MM.1S (cell line): Measurements from ENCODE around the gene PAPPA.

ENCODE experiments used
- DNase-seq: peaks from one replicate; pipeline ENCODE4 v3.0.0-alpha.2; 2015
- H2AFZ ChIP-seq: fragments of 300-600 bp; sonication (generic); 2 replicates; pipeline ENCODE4 v1.6.0; 2016; ENCODE audit warnings: antibody characterized with exemption, low read length
- H3F3A ChIP-seq: fragments of 300-600 bp; sonication (generic); 2 replicates; pipeline ENCODE4 v1.6.1; 2016; ENCODE audit warnings: mild to moderate bottlenecking, antibody characterized with exemption, low read length, moderate library complexity, mixed read lengths; ENCODE audit not compliant: insufficient read depth
- H3K27ac ChIP-seq: fragments of 300-600 bp; sonication (generic); 2 replicates; pipeline ENCODE4 v1.5.1; 2016; ENCODE audit warnings: mild to moderate bottlenecking, low read length
- H3K27me3 ChIP-seq: fragments of 300-600 bp; sonication (generic); replicated peaks from 2 replicates; pipeline ENCODE4 v1.6.0; 2016; ENCODE audit warnings: low read length; ENCODE audit not compliant: insufficient read depth
- H3K36me3 ChIP-seq: fragments of 300-600 bp; sonication (generic); replicated peaks from 2 replicates; pipeline ENCODE4 v1.6.1; 2016; ENCODE audit warnings: mild to moderate bottlenecking, low read length, mixed read lengths; ENCODE audit not compliant: insufficient read depth
- H3K4me1 ChIP-seq: fragments of 300-600 bp; sonication (generic); 2 replicates; pipeline ENCODE4 v1.6.1; 2016; ENCODE audit warnings: low read length, mixed read lengths
- H3K4me2 ChIP-seq: fragments of 300-600 bp; sonication (generic); 2 replicates; pipeline ENCODE4 v1.6.0; 2016; ENCODE audit warnings: low read depth, low read length
- H3K4me3 ChIP-seq: fragments of 300-600 bp; sonication (generic); 2 replicates; pipeline ENCODE4 v1.5.1; 2016; ENCODE audit warnings: low read length, mixed read lengths
- H3K79me2 ChIP-seq: fragments of 300-600 bp; sonication (generic); 2 replicates; pipeline ENCODE4 v1.6.1; 2016; ENCODE audit warnings: mixed run types, low read length, mixed read lengths
- H3K9ac ChIP-seq: fragments of 300-600 bp; sonication (generic); 2 replicates; pipeline ENCODE4 v1.6.1; 2016; ENCODE audit warnings: low read length, mixed read lengths
- H3K9me2 ChIP-seq: fragments of 300-600 bp; sonication (generic); replicated peaks from 2 replicates; pipeline ENCODE4 v1.6.1; 2016; ENCODE audit warnings: mild to moderate bottlenecking, low read length, mixed read lengths; ENCODE audit not compliant: insufficient read depth
- H3K9me3 ChIP-seq: fragments of 300-600 bp; sonication (generic); replicated peaks from 2 replicates; pipeline ENCODE4 v1.6.1; 2016; ENCODE audit warnings: mild to moderate bottlenecking, low read length, mixed read lengths; ENCODE audit not compliant: insufficient read depth
- H4K20me1 ChIP-seq: fragments of 300-600 bp; sonication (generic); 2 replicates; pipeline ENCODE4 v1.6.1; 2016; ENCODE audit warnings: mild to moderate bottlenecking, low read length, moderate library complexity, mixed read lengths; ENCODE audit not compliant: insufficient read depth
- CTCF ChIP-seq: fragments of 300-600 bp; sonication (generic); IDR thresholded peaks from 2 replicates; pipeline ENCODE4 v1.5.1; 2016; ENCODE audit warnings: antibody characterized with exemption, low read length, mixed read lengths
- EZH2 ChIP-seq: fragments of 300-600 bp; sonication (generic); optimal IDR thresholded peaks from 2 replicates; pipeline ENCODE3; 2017; ENCODE audit warnings: low read depth, mild to moderate bottlenecking, antibody characterized with exemption, low read length, mixed read lengths
- EZH2phosphoT487 ChIP-seq: fragments of 300-600 bp; sonication (generic); IDR thresholded peaks from 2 replicates; pipeline ENCODE4 v1.6.1; 2018; ENCODE audit warnings: antibody characterized with exemption, low read length

The PAPPA gene

GRCh38 chr9:116448431-116448830 lies 294.8 kb downstream of the PAPPA start:
- Histone ChIP-seq H3K27ac (no peak overlapping the region), H3K9ac (no peak overlapping the region), H2AFZ (no peak overlapping the region), H3K9me3 (no peaks in the 10 kb centered on the region), H3K4me1 (no peaks in the 10 kb centered on the region), H3K4me2 (no peak overlapping the region), H3F3A (no peaks in the 10 kb centered on the region), H3K79me2 (no peaks in the 10 kb centered on the region), H3K4me3 (no peak overlapping the region), H3K36me3 (no peaks in the 10 kb centered on the region), H4K20me1 (no peaks in the 10 kb centered on the region), H3K27me3 (no peaks in the 10 kb centered on the region), H3K9me2 (no peaks in the 10 kb centered on the region)
- TF ChIP-seq EZH2 (no peak), CTCF (no peak), EZH2phosphoT487 (no peak)
- DNase-seq = no peak

- no peaks in the 10 kb centered on the region for H3K79me2 ChIP-seq
- H3K4me1 ChIP-seq = no peaks in the 10 kb centered on the region
- no peaks in the 10 kb centered on the region for H3K9me2 ChIP-seq
- no peak overlapping the region for H3K4me2 ChIP-seq
- H3F3A ChIP-seq = no peaks in the 10 kb centered on the region
- no peaks in the 10 kb centered on the region for H4K20me1 ChIP-seq
- no peak for TF ChIP-seq CTCF
- TF ChIP-seq EZH2phosphoT487 = no peak
- no peak for TF ChIP-seq EZH2
- no peak overlapping the region for H3K27ac ChIP-seq
- H3K9ac ChIP-seq = no peak overlapping the region
- DNase-seq = no peak
- no peak overlapping the region for H3K4me3 ChIP-seq
- H2AFZ ChIP-seq = no peak overlapping the region
- H3K36me3 ChIP-seq = no peaks in the 10 kb centered on the region
- no peaks in the 10 kb centered on the region for H3K9me3 ChIP-seq
- no peaks in the 10 kb centered on the region for H3K27me3 ChIP-seq
Measured at GRCh38 chr9:116449949-116450348, 296.4 kb downstream of the PAPPA start.

- no peaks in the 10 kb centered on the region for H3K36me3 ChIP-seq
- TF ChIP-seq CTCF = no peak
- TF ChIP-seq EZH2 = no peak
- TF ChIP-seq EZH2phosphoT487 = no peak
- no peaks in the 10 kb centered on the region for H3K9me2 ChIP-seq
- no peak overlapping the region for H2AFZ ChIP-seq
- no peaks in the 10 kb centered on the region for H3K27me3 ChIP-seq
- no peaks in the 10 kb centered on the region for H3K9me3 ChIP-seq
- no peaks in the 10 kb centered on the region for H4K20me1 ChIP-seq
- no peak overlapping the region for H3K9ac ChIP-seq
- no peaks in the 10 kb centered on the region for H3K79me2 ChIP-seq
- no peak overlapping the region for H3K27ac ChIP-seq
- no peak overlapping the region for H3K4me2 ChIP-seq
- no peaks in the 10 kb centered on the region for H3K4me1 ChIP-seq
- no peak for DNase-seq
- H3K4me3 ChIP-seq = no peak overlapping the region
- no peaks in the 10 kb centered on the region for H3F3A ChIP-seq
Measured at GRCh38 chr9:116450378-116451139, 297.0 kb downstream of the PAPPA start.
